HG02852 (cell line): ENCODE data around the gene GATAD2B.
"Not testable (repeated sequence)": the region's sequence is repeated elsewhere in the genome, so short reads cannot be mapped to it uniquely, and the experiment has no call there.

ENCODE experiments used
- ATAC-seq: cut with Tn5 transposase; IDR thresholded peaks from one replicate; pipeline ENCODE4 v1.9.1; 2021; ENCODE audit warnings: mild to moderate bottlenecking, moderate library complexity; ENCODE audit not compliant: unreplicated experiment

Gene GATAD2B

GRCh38 chr1:153783233-153784190, 139.3 kb downstream of the GATAD2B start:
- peak; percentile 84 for ATAC-seq

- ATAC-seq, result not testable (repeated sequence)
Measured at GRCh38 chr1:153782648-153783047, 140.1 kb downstream of the GATAD2B start.

GRCh38 chr1:153780551-153780950, 142.2 kb downstream of the GATAD2B start:
- no peak for ATAC-seq

- no peak for ATAC-seq
Measured at GRCh38 chr1:153779781-153780541, 142.8 kb downstream of the GATAD2B start.

- no peak for ATAC-seq
Measured at GRCh38 chr1:153778824-153779519, 143.8 kb downstream of the GATAD2B start.

- ATAC-seq, result no peak
Measured at GRCh38 chr1:153778051-153778823, 144.5 kb downstream of the GATAD2B start.

- ATAC-seq, result no peak
Measured at GRCh38 chr1:153777648-153778047, 145.1 kb downstream of the GATAD2B start.

- no peak for ATAC-seq
Measured at GRCh38 chr1:153776845-153777370, 145.9 kb downstream of the GATAD2B start.

GRCh38 chr1:153776352-153776751, 146.4 kb downstream of the GATAD2B start:
- ATAC-seq, result no peak

- ATAC-seq, result peak; percentile 48
Measured at GRCh38 chr1:153775458-153776327, 147.1 kb downstream of the GATAD2B start.

- ATAC-seq, result peak; percentile 37
Measured at GRCh38 chr1:153774780-153775457, 147.9 kb downstream of the GATAD2B start, which contains the start of gene SLC27A3. TSS of gene SLC27A3 (plus strand) at chr1:153775407. CDS start at chr1:153775498, 91 bp downstream.

GRCh38 chr1:153774026-153774595, 148.7 kb downstream of the GATAD2B start:
- no peak for ATAC-seq

GRCh38 chr1:153773096-153773921, 149.5 kb downstream of the GATAD2B start:
- ATAC-seq, result no peak

GRCh38 chr1:153771841-153772593, 150.8 kb downstream of the GATAD2B start:
- no peak for ATAC-seq

- ATAC-seq, result no peak
Measured at GRCh38 chr1:153771261-153771660, 151.5 kb downstream of the GATAD2B start.

GRCh38 chr1:153770797-153771196, 152.0 kb downstream of the GATAD2B start:
- ATAC-seq, result no peak

GRCh38 chr1:153769221-153769620, 153.6 kb downstream of the GATAD2B start:
- ATAC-seq, result no peak
